22Rv1 (cell line): ENCODE data around the gene DUSP14.
"Not testable (repeated sequence)": the region's sequence is repeated elsewhere in the genome, so short reads cannot be mapped to it uniquely, and the experiment has no call there.

ENCODE experiments used
- H3K27ac ChIP-seq: fragments of 450-650 bp; 2 replicates; pipeline ENCODE4 v1.5.1; 2017
- ZFX ChIP-seq: fragments of 450-650 bp; IDR thresholded peaks from 2 replicates; pipeline ENCODE4 v1.6.1; 2017; ENCODE audit warnings: antibody characterized with exemption, borderline replicate concordance
- TF ChIP-seq, protein P1 (sequence below): fragments of 450-650 bp; IDR thresholded peaks from 2 replicates; pipeline ENCODE4 v1.5.1; 2017; ENCODE audit warnings: mild to moderate bottlenecking

DUSP14 gene

DNA sequence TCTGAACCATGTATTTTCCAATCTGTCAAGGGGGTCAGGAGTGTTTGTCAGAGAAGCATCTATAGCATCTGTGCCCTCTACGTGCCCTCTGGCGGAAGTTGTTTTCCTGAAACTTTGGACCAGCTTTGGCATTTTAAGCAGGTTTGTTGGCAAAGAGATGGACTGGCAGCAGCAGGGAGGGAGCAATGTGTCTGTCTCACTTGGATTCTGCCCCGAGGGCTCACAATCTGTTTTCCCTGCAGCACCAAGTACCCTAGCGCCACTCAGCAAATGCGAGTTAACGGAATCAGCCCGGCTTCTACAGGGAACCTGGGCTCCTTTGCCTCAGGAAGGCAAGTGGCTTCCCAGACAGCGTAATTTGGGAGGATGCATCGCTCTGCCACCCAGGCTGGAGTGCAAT is 17.4 kb downstream of the DUSP14 start:
- no peak for TF ChIP-seq ZFX
- TF ChIP-seq, protein P1, sequence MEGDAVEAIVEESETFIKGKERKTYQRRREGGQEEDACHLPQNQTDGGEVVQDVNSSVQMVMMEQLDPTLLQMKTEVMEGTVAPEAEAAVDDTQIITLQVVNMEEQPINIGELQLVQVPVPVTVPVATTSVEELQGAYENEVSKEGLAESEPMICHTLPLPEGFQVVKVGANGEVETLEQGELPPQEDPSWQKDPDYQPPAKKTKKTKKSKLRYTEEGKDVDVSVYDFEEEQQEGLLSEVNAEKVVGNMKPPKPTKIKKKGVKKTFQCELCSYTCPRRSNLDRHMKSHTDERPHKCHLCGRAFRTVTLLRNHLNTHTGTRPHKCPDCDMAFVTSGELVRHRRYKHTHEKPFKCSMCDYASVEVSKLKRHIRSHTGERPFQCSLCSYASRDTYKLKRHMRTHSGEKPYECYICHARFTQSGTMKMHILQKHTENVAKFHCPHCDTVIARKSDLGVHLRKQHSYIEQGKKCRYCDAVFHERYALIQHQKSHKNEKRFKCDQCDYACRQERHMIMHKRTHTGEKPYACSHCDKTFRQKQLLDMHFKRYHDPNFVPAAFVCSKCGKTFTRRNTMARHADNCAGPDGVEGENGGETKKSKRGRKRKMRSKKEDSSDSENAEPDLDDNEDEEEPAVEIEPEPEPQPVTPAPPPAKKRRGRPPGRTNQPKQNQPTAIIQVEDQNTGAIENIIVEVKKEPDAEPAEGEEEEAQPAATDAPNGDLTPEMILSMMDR = no peak
- no peak overlapping the region for H3K27ac ChIP-seq

DNA sequence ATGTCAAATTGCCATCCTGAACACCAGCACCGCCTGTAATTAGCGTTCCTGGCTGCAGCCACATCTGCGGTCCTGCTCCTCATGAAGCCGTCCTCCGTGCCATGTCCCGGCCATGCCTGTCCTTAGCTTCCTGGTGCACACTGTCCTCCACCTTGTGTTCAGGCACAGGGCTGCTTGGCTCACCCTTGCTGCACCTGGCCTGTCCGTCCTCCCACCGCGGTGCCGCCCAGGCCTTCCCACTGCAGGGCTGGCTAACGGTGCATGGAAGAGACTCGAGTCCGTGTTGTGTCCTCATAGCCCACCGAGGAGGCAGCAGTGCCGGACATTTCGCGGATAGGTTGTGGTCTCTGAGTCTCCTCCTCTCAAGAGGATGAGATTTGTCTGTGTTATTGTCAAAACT is 20.4 kb downstream of the DUSP14 start:
- no peak overlapping the region for H3K27ac ChIP-seq
- TF ChIP-seq, protein P1 = no peak
- no peak for TF ChIP-seq ZFX

DNA sequence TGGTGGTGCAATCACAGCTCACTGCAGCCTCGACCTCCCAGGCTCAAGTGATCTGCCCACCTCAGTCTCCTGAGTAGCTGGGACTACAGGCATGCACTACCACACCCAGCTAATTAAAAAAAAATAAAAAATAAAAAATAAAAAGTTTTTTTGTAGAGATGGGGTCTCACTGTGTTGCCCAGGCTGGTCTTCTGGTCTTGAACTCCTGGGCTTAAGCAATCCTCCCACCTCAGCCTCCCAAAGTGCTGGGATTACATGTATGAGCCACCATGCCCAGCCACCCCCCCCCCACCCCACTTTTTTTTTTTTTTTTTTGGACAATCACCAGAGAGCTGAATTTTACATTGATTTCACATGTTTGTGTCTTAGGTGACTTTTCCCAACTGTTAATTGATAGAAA is 22.0 kb downstream of the DUSP14 start:
- not testable (repeated sequence) for H3K27ac ChIP-seq

DNA sequence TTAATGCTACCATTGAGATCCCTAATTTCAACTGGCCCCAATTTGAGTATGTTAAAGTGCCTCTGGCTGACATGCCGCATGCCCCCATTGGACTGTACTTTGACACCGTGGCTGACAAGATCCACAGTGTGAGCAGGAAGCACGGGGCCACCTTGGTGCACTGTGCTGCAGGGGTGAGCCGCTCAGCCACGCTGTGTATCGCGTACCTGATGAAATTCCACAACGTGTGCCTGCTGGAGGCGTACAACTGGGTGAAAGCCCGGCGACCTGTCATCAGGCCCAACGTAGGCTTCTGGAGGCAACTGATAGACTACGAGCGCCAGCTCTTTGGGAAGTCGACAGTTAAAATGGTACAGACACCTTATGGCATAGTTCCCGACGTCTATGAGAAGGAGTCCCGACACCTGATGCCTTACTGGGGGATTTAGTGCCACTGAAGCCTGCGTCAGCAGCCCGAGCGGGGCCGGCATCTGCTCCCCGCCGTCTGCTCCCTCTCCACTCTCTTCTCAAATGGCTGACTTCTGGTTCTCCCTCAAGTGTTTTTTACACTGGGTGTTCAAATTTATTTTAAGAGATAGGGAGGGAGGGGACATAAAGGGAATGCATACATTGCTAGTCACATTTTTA is 22.9 kb downstream of the DUSP14 start:
- TF ChIP-seq, protein P1 = no peak
- TF ChIP-seq ZFX = no peak
- no peak overlapping the region for H3K27ac ChIP-seq

DNA sequence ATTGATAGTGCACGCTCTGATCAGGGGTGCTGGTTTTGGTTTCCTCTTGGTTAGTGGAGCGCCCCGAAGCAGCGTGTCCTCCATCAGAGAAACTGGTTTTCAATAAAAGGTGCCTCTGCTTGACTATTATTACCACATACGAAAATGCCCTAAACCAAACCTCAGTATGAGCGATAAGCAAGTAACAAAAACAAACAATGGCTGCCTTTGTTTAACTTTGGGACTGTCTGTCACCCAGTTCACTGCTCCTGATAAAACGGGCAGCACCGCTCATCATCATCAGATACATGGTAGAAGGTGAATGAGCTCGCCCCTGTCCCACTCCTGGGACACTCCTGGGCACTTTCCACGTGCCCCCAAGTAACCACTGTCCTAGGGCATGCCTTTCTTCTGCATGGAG is 24.0 kb downstream of the DUSP14 start:
- TF ChIP-seq ZFX = no peak
- TF ChIP-seq, protein P1 = no peak
- H3K27ac ChIP-seq = no peak overlapping the region

DNA sequence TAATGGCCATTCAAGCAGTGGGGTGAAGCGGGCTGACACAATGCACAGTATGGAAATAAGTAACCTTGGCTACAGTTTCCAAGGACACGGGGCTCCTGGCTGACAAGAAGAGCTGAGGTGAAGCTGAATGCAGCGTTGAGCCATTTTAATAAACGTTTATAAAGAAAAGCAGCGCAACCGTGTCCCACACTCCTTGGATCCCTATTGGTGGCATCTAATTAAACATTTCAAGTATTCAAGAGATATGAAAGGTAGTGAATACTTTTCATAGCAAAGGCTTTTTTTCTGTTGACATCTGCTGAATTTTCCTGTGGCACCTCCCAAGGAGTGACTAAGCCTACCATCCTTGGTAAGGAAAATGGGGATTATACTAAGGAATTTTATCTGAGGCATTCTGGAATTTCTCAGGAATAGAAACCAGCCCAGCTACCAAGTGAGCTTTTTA is 26.5 kb downstream of the DUSP14 start:
- no peak overlapping the region for H3K27ac ChIP-seq
- TF ChIP-seq, protein P1 = no peak
- no peak for TF ChIP-seq ZFX

DNA sequence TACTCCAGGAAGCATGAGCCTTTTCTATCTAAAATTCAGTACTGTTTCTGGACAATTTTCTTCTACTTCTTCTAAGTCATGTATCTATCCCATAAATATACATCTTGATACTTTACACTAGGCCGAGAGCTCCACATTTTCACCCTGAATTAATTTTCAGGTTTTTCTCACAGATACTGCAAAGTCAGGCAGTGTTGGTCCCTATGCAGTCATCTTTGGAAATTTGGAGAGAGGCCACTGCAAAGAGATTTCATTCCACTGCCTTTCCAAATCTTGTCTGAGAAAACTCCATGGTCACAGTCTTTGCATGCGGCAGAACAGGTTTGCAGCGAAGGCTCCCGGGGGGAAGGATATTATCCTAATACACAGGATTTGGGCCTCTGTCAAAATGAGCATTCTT is 28.2 kb downstream of the DUSP14 start:
- no peak overlapping the region for H3K27ac ChIP-seq
- TF ChIP-seq, protein P1 = no peak
- TF ChIP-seq ZFX = no peak

DNA sequence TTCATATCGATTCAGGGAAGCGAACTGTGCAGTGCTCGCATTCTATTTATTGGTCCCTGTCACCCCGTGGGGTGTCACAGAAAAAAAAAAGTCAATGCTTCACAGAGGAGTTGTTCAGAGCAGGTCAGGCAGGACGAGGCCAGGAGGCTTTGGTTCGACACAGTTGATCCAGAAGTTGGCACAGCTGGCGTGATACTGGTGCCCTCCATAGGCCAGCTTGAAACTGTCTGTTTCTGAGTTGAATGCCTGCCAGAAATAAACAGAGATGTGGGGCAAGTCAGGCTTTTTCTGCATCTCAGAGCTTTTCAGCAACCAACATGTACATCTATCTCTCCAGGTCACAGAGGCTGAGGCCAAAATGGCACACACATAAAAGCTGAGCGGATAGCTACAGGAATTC is 29.1 kb downstream of the DUSP14 start:
- H3K27ac ChIP-seq = no peak overlapping the region
- no peak for TF ChIP-seq ZFX
- TF ChIP-seq, protein P1 = no peak
